ENCODE results near the gene SLC39A11. TPM values are rescaled to one million over a fixed set of nuclear protein-coding genes. Genes with fewer than 3 reads are reported as not detected.

SLC39A11 gene
- total RNA-seq, 1 donor from 2014 or later: 21.5 TPM

- no peak overlapping the region for H3K27ac ChIP-seq (ENCODE audit: low read depth, low read length)
- DNase-seq (ENCODE audit: low read depth) (no peak), FAIRE-seq (no peak)
- H3K4me3 ChIP-seq (ENCODE audit: insufficient read depth, low read depth, low read length): no peak overlapping the region
- no peaks in the 10 kb centered on the region for H4K20me1 ChIP-seq (ENCODE audit: insufficient read depth, low read length)
- H3K4me1 ChIP-seq (ENCODE audit: insufficient read depth, low read length): peaks cover 25% of the 10 kb centered on the region
- no peak overlapping the region for H2AFZ ChIP-seq (ENCODE audit: low read depth, low read length)
- Mint-ChIP-seq H3K27ac (ENCODE audit: unreplicated experiment) (peak overlapping the region; percentile 98), H3K4me1 (ENCODE audit: low read depth, unreplicated experiment) (peaks cover 28% of the 10 kb centered on the region), H3K9me3 (ENCODE audit: unreplicated experiment) (peaks cover 5% of the 10 kb centered on the region), H3K4me3 (ENCODE audit: unreplicated experiment) (no peak overlapping the region), H3K27me3 (ENCODE audit: low read depth, unreplicated experiment) (no peaks in the 10 kb centered on the region), H3K36me3 (ENCODE audit: low read depth, unreplicated experiment) (peaks cover 4% of the 10 kb centered on the region)
- H3K9ac ChIP-seq (ENCODE audit: low read length): no peak overlapping the region
- TF ChIP-seq CTCF (IDR thresholded peaks at IDR 0.05; ENCODE audit: insufficient read depth, low read depth, low read length) (no peak), EZH2 (IDR thresholded peaks at IDR 0.05; ENCODE audit: insufficient read depth, low read length) (no peak)
- H3K9me3 ChIP-seq (ENCODE audit: insufficient read depth, low read depth, low read length): no peaks in the 10 kb centered on the region
- H3K79me2 ChIP-seq (ENCODE audit: insufficient read depth, low read length): no peaks in the 10 kb centered on the region
- H3K36me3 ChIP-seq (ENCODE audit: insufficient read depth, low read length): no peaks in the 10 kb centered on the region
- H3K4me2 ChIP-seq (ENCODE audit: low read length): peak overlapping the region; percentile 61
- H3K27me3 ChIP-seq (ENCODE audit: insufficient read depth, low read length): no peaks in the 10 kb centered on the region
Observed at GRCh38 chr17:72978593-72979218, 113.8 kb downstream of the SLC39A11 start.

GRCh38 chr17:72977771-72978417, 114.6 kb downstream of the SLC39A11 start:
- Histone ChIP-seq H4K20me1 (ENCODE audit: insufficient read depth, low read length) (no peaks in the 10 kb centered on the region), H3K4me2 (ENCODE audit: low read length) (peak overlapping the region; percentile 61), H3K9me3 (ENCODE audit: insufficient read depth, low read depth, low read length) (no peaks in the 10 kb centered on the region), H2AFZ (ENCODE audit: low read depth, low read length) (peak overlapping the region; percentile 20), H3K27ac (ENCODE audit: low read depth, low read length) (peak overlapping the region; percentile 81), H3K4me1 (ENCODE audit: insufficient read depth, low read length) (peaks cover 22% of the 10 kb centered on the region), H3K36me3 (ENCODE audit: insufficient read depth, low read length) (no peaks in the 10 kb centered on the region), H3K9ac (ENCODE audit: low read length) (peak overlapping the region; percentile 68), H3K4me3 (ENCODE audit: insufficient read depth, low read depth, low read length) (peak overlapping the region; percentile 7), H3K79me2 (ENCODE audit: insufficient read depth, low read length) (no peaks in the 10 kb centered on the region), H3K27me3 (ENCODE audit: insufficient read depth, low read length) (no peaks in the 10 kb centered on the region)
- Mint-ChIP-seq H3K27me3 (ENCODE audit: low read depth, unreplicated experiment) (no peaks in the 10 kb centered on the region), H3K4me1 (ENCODE audit: low read depth, unreplicated experiment) (peaks cover 28% of the 10 kb centered on the region), H3K36me3 (ENCODE audit: low read depth, unreplicated experiment) (peaks cover 4% of the 10 kb centered on the region), H3K4me3 (ENCODE audit: unreplicated experiment) (peak overlapping the region; percentile 43), H3K9me3 (ENCODE audit: unreplicated experiment) (peaks cover 5% of the 10 kb centered on the region), H3K27ac (ENCODE audit: unreplicated experiment) (peak overlapping the region; percentile 98)
- TF ChIP-seq CTCF (IDR thresholded peaks at IDR 0.05; ENCODE audit: insufficient read depth, low read depth, low read length) (no peak), EZH2 (IDR thresholded peaks at IDR 0.05; ENCODE audit: insufficient read depth, low read length) (no peak)
- FAIRE-seq (no peak), DNase-seq (ENCODE audit: low read depth) (peak; percentile 64)

All from astrocyte (in vitro differentiated cells and primary cell).